ENCODE measurements around the gene RAB27A.

GRCh38 chr15:55234104-55234799 is 55.4 kb downstream of the RAB27A start:
- no peak for TF ChIP-seq CTCF (IDR thresholded peaks at IDR 0.05)
- TF ChIP-seq POLR2A (IDR thresholded peaks at IDR 0.05), result no peak

Measured in body of pancreas (tissue), 4 donors.